ENCODE measurements around the gene ULK4. TPM values are rescaled to one million over a fixed set of nuclear protein-coding genes. Genes with fewer than 3 reads are reported as not detected.
A peak's percentile ranks its signal among the peaks of the same experiment; 100 is the strongest.
"Not testable (repeated sequence)": the region's sequence is repeated elsewhere in the genome, so short reads cannot be mapped to it uniquely, and the experiment has no call there.

The ULK4 gene
- total RNA-seq, 2 experiments from 2014 or later, result 6.8 to 6.9 TPM

GRCh38 chr3:41769106-41769505 is 192.8 kb downstream of the ULK4 start:
- no peak for TF ChIP-seq CTCF (IDR thresholded peaks at IDR 0.05)
- peaks cover 8% of the 10 kb centered on the region for H3K36me3 Mint-ChIP-seq (ENCODE audit: low read depth)
- CTCF ChIA-PET, result no interaction called here
- ATAC-seq (no peak), DNase-seq (no peak)
- no peaks in the 10 kb centered on the region for H3K27me3 Mint-ChIP-seq
- H3K4me1 Mint-ChIP-seq (ENCODE audit: low read depth), result no peaks in the 10 kb centered on the region
- H3K27ac Mint-ChIP-seq, result no peak overlapping the region
- peaks cover 4% of the 10 kb centered on the region for H3K9me3 Mint-ChIP-seq
- POLR2A ChIA-PET, result no interaction called here
- H3K4me3 Mint-ChIP-seq, result no peak overlapping the region
- intact Hi-C loops (cut with micrococcal nuclease), result no loop called here

GRCh38 chr3:41768363-41768762 is 193.5 kb downstream of the ULK4 start:
- Mint-ChIP-seq H3K4me1 (ENCODE audit: low read depth) (no peaks in the 10 kb centered on the region), H3K4me3 (no peak overlapping the region), H3K27me3 (no peaks in the 10 kb centered on the region), H3K36me3 (ENCODE audit: low read depth) (peaks cover 8% of the 10 kb centered on the region), H3K27ac (no peak overlapping the region), H3K9me3 (peaks cover 4% of the 10 kb centered on the region)
- DNase-seq, result no peak
- intact Hi-C loops (cut with micrococcal nuclease), result no loop called here
- ChIA-PET POLR2A (no interaction called here), CTCF (no interaction called here)
- ATAC-seq, result no peak
- no peak for TF ChIP-seq CTCF (IDR thresholded peaks at IDR 0.05)

- H3K4me3 Mint-ChIP-seq; intact Hi-C loops (cut with micrococcal nuclease); H3K36me3 Mint-ChIP-seq (ENCODE audit: low read depth); H3K9me3 Mint-ChIP-seq; DNase-seq; POLR2A ChIA-PET; H3K27me3 Mint-ChIP-seq; H3K4me1 Mint-ChIP-seq (ENCODE audit: low read depth); ATAC-seq; H3K27ac Mint-ChIP-seq; CTCF ChIA-PET: not testable (repeated sequence)
Measured at GRCh38 chr3:41762867-41763266, 199.0 kb downstream of the ULK4 start.

- Mint-ChIP-seq H3K36me3 (ENCODE audit: low read depth) (no peaks in the 10 kb centered on the region), H3K27ac (no peak overlapping the region), H3K4me1 (ENCODE audit: low read depth) (peaks cover 10% of the 10 kb centered on the region), H3K9me3 (no peaks in the 10 kb centered on the region), H3K4me3 (no peak overlapping the region), H3K27me3 (no peaks in the 10 kb centered on the region)
- POLR2A ChIA-PET, result no interaction called here
- ATAC-seq, result no peak
- DNase-seq, result no peak
- intact Hi-C loops (cut with micrococcal nuclease), result no loop called here
- CTCF ChIA-PET, result no interaction called here
- TF ChIP-seq CTCF (IDR thresholded peaks at IDR 0.05), result no peak
Measured at GRCh38 chr3:41753651-41754050, 208.3 kb downstream of the ULK4 start.

- peak; percentile 34 for ATAC-seq
Measured at GRCh38 chr3:41751597-41751996, 210.3 kb downstream of the ULK4 start.

More at GRCh38 chr3:41751597-41751996, 210.3 kb downstream of the ULK4 start:
- ChIA-PET POLR2A (no interaction called here), CTCF (no interaction called here)
- DNase-seq, result no peak
- H3K27ac Mint-ChIP-seq, result no peak overlapping the region
- no peaks in the 10 kb centered on the region for H3K9me3 Mint-ChIP-seq
- H3K36me3 Mint-ChIP-seq (ENCODE audit: low read depth), result no peaks in the 10 kb centered on the region
- no peak for TF ChIP-seq CTCF (IDR thresholded peaks at IDR 0.05)
- intact Hi-C loops (cut with micrococcal nuclease), result no loop called here
- H3K4me3 Mint-ChIP-seq, result no peak overlapping the region
- no peaks in the 10 kb centered on the region for H3K27me3 Mint-ChIP-seq
- peaks cover 10% of the 10 kb centered on the region for H3K4me1 Mint-ChIP-seq (ENCODE audit: low read depth)

Measured in activated CD8-positive, alpha-beta T cell treated with anti-CD3 and anti-CD28 coated beads for 36 hours (primary cell).